NCI-H82 treated with DMSO at 0.1 percent for 48 hours (cell line): ENCODE data around the gene PTPRR.

Source experiments
- DNase-seq: peaks from one replicate; lab custom pipeline; 2025; ENCODE audit not compliant: unreplicated experiment; lab: John Stamatoyannopoulos, UW

PTPRR gene

GRCh38 chr12:70711831-70712230 lies 208.7 kb downstream of the PTPRR start:
- DNase-seq = no peak

- DNase-seq = no peak
These were observed 211.5 kb downstream of the PTPRR start for GRCh38 chr12:70709022-70709421.

- no peak for DNase-seq
These were observed 213.9 kb downstream of the PTPRR start for GRCh38 chr12:70706611-70707010.

GRCh38 chr12:70698345-70698744 lies 222.2 kb downstream of the PTPRR start:
- no peak for DNase-seq

GRCh38 chr12:70695361-70696023 lies 225.0 kb downstream of the PTPRR start:
- DNase-seq = no peak

GRCh38 chr12:70692681-70693288 lies 227.8 kb downstream of the PTPRR start:
- DNase-seq = no peak

- DNase-seq = no peak
These were observed 229.4 kb downstream of the PTPRR start for GRCh38 chr12:70691018-70691672.

GRCh38 chr12:70686907-70687306 lies 233.6 kb downstream of the PTPRR start:
- no peak for DNase-seq

GRCh38 chr12:70686299-70686698 lies 234.2 kb downstream of the PTPRR start:
- DNase-seq = no peak

- DNase-seq = no peak
These were observed 236.6 kb downstream of the PTPRR start for GRCh38 chr12:70683976-70684375.

- DNase-seq = no peak
These were observed 248.8 kb downstream of the PTPRR start for GRCh38 chr12:70671698-70672097.

GRCh38 chr12:70670948-70671347 lies 249.6 kb downstream of the PTPRR start:
- DNase-seq = no peak

- no peak for DNase-seq
These were observed 253.3 kb downstream of the PTPRR start for GRCh38 chr12:70667253-70667652.

GRCh38 chr12:70666364-70666763 lies 254.2 kb downstream of the PTPRR start:
- no peak for DNase-seq

GRCh38 chr12:70664465-70664881 lies 256.1 kb downstream of the PTPRR start:
- no peak for DNase-seq

GRCh38 chr12:70663838-70664237 lies 256.7 kb downstream of the PTPRR start:
- DNase-seq = no peak

GRCh38 chr12:70661466-70662161 lies 258.9 kb downstream of the PTPRR start:
- DNase-seq = no peak

- no peak for DNase-seq
These were observed 259.8 kb downstream of the PTPRR start for GRCh38 chr12:70660620-70661219.

GRCh38 chr12:70660002-70660604 lies 260.4 kb downstream of the PTPRR start:
- DNase-seq = no peak

- DNase-seq = no peak
These were observed 261.4 kb downstream of the PTPRR start for GRCh38 chr12:70659077-70659606.
